A673 (cell line): ENCODE data around the gene SSBP2.

Experiments used
- CTCF ChIP-seq: fragments of 300-800, 200-600 bp; sonication (generic); conservative IDR thresholded peaks from 2 replicates; pipeline ENCODE4 v1.5.1; 2017; ENCODE audit warnings: low read depth, mild to moderate bottlenecking, antibody characterized with exemption, low read length, moderate library complexity, mixed read lengths
- EZH2 ChIP-seq: fragments of 200-600 bp; sonication (generic); IDR thresholded peaks from 2 replicates; pipeline ENCODE4 v1.6.1; 2017; ENCODE audit warnings: borderline replicate concordance, low read depth, mild to moderate bottlenecking, mixed read lengths, antibody characterized with exemption, low read length; ENCODE audit not compliant: poor library complexity, severe bottlenecking

- TF ChIP-seq CTCF (no peak), EZH2 (no peak)
Measured at GRCh38 chr5:81401266-81401665, 349.6 kb downstream of the SSBP2 start.
